ENCODE data around the gene RIPK1.

DNA sequence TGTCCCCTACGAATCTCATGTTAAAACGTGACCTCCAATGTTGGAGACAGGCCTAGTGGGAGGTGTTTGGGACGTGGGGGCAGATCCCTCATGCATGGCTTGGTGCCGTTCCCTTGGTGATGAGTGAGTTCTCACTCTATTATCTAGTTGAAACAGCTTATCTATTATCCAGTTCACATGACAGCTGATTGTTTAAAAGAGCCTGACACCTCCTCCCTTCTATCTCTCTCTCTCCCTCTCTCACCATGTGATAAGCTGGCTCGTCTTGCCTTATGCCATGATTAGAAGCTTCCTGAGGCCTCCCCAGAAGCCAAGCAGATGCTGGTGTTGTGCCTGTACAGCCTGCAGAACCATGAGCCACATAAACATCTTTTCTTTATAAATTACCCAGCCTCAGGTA is 32.9 kb upstream of the RIPK1 start:
- TF ChIP-seq, protein P1, sequence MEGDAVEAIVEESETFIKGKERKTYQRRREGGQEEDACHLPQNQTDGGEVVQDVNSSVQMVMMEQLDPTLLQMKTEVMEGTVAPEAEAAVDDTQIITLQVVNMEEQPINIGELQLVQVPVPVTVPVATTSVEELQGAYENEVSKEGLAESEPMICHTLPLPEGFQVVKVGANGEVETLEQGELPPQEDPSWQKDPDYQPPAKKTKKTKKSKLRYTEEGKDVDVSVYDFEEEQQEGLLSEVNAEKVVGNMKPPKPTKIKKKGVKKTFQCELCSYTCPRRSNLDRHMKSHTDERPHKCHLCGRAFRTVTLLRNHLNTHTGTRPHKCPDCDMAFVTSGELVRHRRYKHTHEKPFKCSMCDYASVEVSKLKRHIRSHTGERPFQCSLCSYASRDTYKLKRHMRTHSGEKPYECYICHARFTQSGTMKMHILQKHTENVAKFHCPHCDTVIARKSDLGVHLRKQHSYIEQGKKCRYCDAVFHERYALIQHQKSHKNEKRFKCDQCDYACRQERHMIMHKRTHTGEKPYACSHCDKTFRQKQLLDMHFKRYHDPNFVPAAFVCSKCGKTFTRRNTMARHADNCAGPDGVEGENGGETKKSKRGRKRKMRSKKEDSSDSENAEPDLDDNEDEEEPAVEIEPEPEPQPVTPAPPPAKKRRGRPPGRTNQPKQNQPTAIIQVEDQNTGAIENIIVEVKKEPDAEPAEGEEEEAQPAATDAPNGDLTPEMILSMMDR (conservative IDR thresholded peaks at IDR 0.05) = no peak
- TF ChIP-seq EZH2 (IDR thresholded peaks at IDR 0.05; ENCODE audit: low read depth) = no peak

Data from PC-9 (cell line).